Glomerular visceral epithelial cell (primary cell): ENCODE measurements around the gene CTCFL.
"Not testable (repeated sequence)": the region's sequence is repeated elsewhere in the genome, so short reads cannot be mapped to it uniquely, and the experiment has no call there.

Experiments used
- DNase-seq: peaks from one replicate; pipeline ENCODE4 v3.0.0-alpha.2; 2016; ENCODE audit errors: extremely low spot score

CTCFL gene

DNA sequence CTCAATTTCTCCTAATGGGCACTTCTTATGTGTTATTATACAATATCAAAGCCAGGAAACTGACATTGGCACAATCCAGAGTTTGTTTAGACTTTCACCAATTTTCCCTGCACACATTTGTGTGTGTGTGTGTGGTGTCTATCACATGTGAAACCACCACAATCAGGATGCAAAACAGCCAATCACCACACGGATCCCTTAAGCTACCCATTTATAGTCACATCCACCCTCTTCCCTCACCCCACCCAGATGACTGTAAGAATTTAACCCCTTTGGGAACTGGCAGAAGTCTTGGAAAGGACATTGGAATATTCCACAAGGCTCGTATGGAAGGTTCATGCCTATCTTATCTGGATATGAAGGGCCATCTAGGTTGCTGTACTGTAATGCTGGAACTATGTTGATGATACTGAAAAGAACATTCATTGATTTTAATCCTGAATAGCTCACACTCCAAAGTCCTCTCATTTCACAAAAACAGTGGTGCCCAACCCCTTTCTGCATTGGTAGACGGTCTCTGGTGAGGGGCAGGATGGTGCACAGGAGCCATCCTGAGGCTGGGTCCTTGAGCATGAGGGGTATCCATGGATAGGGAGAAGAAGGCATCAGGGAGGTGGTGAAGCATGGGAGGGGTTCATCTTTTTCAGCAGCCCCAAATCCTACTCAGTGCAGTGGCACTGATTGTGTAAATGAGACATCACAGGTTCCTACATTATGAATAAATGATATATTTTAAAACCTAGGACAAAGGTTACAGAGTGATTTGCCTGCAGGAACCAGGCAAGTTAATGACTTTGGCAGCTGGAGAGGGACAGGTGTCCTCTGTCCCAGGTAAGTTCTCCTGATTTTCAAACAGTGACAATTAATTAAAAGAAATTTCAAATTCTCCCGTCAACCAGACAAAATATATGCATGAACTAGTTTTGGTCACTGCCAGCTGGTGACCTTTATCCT, 12.1 kb upstream of the CTCFL start:
- DNase-seq, result no peak

DNA sequence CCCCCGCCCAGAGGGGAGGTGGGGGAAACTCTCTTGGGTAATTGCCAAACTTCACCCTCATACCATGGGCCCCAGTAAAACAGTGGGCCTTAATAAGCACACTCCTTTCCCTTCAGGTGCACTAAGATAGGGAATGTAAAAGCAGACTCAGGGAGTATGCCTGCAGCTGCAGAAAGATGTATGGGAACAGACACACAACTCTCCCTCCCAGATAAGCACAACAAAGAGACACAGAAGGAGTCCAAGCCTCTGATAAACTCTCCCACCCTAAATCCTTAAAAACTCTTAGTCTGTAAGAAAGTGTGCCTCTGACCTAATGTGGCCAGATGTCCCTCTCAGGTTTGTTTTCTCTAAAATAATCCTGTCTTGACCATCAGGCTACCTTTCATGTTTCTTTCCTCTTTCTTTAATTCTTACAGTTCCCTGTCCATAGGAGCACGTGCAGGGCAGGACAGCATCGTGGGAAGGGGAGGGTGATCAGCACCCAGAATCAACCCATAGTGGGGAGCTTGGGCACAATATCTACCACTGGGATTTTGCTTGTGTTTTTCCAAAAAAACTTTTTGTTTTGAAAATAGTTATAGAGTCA, 11.3 kb upstream of the CTCFL start:
- DNase-seq, result no peak

DNA sequence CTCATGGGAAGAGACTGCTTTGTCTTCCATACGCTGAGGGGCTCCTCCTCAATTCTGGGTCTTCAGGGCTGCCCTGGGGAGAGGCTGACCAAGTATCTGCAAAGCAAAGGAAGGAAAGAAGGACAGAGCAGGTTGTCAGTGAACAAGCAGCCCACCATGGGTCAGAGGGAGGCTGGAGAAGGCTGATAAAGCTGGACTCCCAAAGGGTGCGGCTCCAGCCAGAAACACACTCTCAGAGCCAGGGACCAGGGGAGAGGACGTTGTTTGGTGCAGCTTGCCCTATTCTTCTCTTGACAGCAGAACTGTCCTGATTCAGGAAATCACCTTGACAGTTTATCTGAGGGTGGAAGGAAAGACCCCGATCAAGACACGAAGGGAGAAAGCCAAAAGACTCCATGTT, 10.4 kb upstream of the CTCFL start:
- DNase-seq, result no peak

DNA sequence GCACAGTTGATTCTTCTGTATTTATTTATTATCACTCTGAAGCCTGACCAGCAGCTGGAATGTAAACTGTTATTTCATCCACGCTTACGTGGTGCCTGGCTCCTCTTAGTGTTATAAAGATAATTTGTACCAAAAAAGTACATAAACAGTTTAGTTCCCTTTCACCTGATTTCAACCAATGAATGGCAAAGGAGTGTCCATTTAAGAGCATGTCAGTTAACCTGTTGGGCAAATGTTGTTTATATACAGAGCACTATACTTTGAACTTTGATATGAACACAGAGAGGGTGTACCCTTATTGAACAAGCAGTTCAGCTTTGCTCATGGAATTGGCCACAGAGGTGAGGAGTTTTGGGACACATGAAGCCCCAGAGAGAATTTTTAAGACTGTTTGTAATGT, 7.2 kb upstream of the CTCFL start:
- DNase-seq, result no peak

DNA sequence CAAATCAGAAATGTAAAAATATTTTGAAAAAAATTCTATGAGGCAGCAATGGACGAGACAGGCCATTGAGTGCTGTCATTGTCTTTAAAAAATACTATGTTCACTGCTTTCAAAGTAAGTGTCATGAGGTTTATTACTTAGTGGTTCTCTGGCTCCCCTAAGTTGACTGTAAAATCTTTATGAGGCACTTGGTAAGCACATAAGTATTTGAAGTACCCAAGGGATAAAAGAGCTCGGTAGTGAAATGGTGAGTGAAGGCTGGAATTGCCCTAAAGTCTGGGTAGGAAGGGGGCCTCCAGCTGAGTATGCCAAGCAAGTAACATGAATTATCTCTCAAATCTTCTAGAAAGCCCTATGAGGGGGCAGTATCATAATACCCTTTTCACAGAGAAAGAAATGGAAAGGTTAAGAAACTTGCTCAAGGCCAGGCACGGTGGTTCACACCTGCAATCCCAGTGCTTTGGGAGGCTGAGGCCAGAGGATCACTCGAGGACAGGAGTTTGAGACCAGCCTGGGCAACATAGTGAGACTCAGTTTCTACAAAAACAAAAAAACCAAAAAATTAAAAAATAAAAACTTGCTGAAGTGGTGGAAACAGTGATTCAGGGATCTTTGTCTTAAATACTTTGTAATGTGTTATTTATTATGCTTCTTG, 5.5 kb upstream of the CTCFL start:
- no peak for DNase-seq

DNA sequence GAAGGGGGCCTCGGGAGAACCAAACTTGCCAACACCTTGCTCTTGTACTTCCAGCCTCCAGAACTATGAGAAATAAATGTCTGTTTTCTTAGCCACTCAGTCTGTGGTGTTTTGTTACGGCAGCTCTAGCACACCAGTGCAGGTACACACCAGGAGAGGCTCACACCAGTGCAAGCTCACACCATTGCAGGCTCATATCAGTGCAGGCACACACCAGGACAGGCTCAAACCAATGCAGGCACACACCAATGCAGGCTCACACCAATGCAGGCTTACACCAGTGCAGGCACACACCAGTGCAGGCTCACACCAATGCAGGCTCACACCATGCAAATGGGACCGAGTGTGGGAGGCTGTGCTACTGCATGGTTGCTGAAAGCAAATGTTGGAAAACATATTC, 4.9 kb upstream of the CTCFL start:
- no peak for DNase-seq

DNA sequence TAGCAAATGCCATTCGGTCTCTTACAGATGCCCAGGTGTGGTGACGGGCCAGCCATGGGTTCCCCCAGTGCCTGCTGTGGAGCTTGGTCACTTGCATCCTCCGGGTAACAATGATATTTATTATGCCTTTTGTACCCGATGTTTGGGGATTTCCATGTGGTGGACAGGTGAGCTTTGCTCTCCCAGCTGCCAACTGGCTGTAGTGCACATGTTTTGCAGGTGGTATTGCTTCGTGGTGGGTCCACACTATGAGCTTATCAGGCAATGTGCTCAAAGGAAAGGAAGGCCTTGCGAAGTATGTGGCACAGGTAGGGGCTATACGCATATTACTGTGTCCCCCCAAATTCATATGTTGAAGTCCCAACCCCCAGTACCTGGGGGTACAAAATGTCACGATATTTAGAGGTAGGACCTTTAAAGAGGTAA, 4.2 kb upstream of the CTCFL start:
- no peak for DNase-seq

DNA sequence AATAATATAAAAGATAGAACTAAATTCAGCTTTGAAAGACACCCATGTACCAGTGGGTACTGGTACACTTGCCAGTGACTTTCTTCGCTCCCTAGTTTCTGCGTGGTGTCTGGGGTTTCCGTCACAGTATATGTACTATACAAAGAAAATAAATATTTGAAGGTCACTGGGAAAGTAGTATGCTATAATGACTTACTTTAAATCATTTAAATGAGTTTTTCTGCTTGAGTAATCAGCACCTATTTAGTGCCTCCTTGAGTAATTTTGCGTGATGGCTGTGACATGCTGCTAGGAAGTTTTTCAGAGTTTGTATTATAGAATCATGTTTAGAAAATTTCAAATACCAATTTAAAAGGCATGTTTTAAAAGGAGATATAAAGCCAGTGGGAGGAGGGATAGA, 3.2 kb upstream of the CTCFL start:
- no peak for DNase-seq

DNA sequence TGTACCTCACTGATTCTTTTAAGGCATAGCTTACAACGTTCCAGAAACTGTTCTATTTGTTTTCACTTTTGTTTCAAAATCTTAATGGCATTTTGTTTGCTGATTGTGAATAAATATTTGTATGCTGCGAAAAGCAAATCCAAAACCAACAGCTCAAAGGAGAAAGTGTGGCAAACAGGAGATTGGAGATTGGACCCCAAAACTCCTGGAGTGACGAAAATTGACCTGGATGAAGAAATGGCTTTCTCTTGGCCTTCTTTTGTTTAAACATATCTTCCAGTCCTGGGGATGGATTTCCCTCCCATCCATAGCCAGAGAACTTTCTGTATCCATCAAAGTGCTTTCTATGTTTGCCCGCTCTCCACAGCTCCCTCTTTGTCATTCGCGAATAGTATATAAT, 2.8 kb upstream of the CTCFL start:
- no peak for DNase-seq

DNA sequence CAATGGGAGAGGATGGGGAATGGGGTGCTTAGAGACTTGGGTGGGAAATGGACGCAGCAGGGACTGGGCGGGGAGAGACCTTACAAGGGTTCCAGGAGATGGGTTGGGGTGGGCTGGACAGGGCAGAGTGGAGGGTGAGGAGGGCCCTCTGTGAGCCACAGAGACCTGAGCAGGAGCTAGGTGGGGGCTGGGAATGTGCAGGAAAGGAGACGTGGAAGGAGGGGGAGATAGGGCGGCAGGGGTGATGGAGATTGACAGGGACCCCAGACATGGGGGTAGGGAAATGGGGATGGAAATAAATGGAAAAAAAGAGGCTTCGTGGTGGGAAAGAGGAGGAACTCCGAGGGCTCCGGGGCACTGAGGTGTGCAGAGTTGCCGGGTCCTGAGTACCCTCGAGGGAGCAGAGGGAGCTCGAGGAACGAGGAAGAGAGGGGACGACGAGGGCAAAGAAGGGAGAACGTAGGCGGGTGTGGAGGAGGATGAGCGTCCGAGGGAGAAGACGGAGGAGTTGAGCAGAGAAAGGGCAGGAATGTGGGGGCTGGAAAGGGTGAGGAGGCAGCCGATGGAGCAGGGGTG, 2.0 kb upstream of the CTCFL start:
- DNase-seq, result no peak

DNA sequence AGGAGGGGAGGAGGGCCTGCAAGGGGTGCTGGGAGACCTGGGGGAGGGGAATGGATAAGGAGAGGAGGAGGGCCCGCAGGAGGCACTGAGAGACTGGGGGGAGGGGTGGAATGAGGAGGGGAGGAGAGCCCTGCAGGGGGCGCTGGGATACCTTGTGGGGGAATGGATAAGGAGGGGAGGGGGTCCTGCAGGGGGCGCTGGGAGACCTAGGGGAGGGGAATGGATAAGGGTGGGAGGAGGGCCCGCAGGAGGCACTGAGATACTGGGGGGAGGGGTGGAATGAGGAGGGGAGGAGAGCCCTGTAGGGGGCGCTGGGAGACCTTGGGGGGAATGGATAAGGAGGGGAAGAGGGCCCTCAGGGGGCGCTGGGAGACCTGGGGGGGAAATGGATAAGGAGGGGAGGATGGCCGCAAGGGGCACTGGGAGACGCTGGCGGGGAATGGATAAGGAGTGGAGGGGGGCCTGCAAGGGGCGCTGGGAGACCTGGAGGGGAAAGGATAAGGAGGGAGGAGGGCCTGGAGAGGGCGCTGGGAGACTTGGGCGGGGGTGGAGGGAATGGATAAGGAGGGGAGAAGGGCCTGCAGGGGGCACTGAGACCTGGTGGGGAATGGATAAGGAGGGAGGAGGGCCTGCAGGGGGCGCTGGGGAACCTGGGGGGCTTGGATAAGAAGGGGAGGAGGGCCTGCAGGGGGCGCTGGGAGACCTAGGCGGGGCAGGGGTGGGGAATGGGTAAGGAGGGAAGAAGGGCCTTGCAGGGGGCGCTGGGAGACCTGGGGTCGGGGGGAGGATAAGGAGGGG, 1.3 kb upstream of the CTCFL start:
- no peak for DNase-seq

DNA sequence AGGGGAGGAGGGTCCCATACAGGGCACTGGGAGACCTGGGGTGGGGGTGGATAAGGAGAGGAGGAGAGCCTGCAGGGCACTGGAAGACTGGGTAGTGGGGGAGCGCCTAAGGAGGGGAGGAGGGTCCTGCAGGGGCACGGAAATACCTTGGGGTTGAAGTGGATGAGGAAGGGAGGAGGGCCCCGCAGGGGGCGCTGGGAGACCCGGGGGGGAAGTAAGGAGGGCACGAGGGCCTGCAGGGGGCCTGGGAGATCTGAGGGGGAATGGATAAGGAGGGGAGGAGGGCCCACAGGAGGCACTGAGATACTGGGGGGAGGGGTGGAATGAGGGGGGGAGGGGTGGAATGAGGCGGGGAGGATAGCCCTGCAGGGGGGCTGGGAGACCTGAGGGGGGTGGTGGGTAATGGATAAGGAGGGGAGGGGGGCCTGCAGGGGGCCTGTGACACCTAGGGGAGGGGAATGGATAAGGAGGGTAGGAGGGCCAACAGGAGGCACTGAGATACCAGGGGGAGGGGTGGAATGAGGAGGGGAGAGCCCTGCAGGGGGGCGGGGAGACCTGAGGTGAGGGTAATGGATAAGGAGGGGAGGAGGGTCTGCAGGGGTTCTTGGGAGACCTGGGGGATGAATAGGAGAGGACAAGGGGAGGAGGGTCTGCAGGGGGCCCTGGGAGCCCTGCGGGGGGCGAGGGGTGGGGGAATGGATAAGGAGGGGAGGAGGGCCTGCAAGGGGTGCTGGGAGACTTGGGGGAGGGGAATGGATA, 567 bp upstream of the CTCFL start:
- DNase-seq, result no peak

DNA sequence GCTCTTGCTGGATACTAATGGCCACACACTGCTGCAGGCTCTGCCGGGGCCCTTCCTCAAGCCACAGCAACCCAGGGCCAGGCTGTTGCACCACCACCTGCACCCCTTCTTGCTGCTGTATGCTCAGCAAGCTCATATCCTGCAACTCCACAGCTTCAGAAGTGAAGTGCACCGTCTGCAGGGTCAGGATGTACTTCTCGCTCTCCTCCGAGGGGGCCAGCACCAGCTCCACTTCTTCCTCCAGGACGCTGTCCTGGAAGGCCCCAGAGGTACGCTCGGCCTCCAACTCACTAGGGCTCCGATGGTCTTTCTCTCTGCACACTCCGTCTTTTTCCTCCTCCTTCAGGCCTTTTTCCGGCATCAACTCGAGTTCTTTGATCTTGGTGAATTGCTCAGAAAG, 1.2 kb downstream of the CTCFL start:
- no peak for DNase-seq

DNA sequence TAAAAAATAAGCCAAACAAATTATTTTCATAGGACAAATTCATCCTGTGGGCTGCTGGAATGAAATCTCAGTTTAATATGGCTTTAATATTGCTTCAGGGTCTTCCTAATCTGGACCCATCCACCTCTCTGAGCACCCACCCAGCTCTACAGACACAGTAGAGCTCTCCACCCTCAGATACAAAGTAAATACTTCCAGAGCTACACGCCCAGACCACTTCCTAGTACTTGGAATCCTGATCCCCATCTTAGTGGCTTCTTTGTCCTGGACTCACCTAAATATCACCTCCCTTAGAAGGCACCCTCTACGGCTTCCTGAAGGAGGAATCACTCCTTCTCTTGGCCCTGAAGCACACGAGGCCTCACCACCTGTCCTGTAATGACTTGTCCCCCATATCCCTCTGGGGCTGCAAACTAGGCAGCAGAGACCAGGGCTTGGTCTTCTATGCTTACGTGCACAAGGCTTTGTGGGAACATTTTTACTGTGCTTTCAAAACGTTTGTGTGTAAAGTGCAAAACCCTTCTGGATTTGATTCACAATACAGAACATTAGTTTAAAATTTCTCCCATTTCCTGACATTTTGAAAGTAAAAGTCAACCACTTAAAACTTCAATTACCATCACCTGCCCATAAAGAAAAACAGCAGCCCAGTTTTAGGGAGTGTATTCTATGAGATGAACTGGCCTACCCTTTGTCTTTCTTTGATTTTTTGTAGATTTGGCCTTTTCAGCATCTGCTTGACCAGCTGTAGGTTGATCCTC, 2.4 kb downstream of the CTCFL start:
- DNase-seq, result no peak

DNA sequence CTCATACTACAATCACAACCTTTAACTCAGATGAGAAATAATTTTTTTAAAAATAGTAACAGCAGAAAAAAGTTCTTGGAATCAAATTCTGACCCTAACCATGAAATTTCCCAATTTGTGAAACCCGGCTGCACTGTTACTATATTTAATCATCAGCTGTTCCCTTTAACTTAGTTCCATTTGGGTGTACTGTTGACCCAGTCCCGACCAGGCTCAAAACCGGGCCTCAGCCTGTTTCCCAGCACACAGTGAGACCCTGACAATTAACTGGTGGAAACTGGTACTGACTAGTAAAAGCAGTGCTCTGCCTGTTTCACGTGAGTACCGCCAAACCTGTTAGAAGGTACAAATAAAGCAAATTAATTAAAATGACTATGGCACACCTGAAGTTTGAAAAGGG, 7.0 kb downstream of the CTCFL start:
- no peak for DNase-seq

DNA sequence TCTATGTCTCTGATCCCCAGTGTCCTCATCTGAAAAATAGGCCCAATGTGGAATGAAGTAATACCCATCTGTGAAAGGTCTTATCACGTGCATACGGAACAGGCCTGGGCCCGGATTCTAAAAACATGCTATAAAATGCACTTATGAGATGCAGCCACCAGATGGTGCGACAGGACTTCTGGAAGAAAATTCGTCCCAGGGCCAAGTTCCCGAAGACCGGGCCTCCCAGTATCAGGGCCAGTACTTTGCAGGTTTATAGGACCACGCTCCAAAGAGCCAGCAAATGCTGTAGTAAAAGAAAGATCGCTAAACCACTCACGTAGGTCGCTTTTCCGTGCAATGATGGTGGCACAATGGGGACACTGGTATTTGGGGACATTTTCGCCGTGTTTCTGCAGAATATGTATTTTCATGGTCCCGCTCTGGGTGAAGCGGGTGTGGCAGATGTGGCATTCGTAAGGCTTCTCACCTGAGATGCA, 10.6 kb downstream of the CTCFL start:
- peak; percentile 64 for DNase-seq

DNA sequence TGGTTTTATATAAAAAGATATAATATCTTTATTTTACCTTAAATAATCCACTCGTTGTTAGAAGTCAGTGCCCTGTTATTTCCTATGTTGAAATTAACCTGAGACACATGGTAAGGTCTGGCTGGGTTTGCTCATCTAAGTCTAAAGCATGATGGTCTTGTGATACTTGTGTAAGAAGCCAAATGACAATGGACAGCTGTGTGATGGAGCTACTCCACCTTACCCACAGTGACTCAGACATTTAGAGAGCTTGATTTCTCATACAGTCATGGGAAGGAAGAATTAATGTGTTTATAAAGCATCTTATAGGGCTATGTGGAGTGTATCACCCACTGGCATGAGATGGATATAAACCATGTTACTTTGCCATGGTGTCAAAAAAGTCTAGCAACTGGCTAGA, 11.7 kb downstream of the CTCFL start:
- DNase-seq, result no peak

DNA sequence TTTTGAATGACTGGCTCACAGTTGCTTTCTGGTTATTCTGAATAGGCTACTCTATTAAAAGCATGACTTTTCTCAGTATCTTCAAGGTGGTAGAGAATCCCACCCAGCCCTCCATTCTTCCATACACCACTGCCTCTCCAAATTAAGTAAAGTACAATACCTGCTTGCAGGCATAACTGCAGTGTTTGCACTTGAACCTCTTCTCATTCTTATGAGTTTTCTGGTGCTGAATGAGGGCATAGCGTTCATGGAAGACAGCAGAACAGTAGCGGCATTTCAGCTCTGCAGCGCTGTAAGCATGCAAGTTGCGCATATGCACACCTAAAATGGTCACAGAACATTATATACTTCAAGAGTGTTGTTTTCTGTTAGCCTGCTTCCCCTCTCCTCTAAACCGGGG, 12.5 kb downstream of the CTCFL start:
- no peak for DNase-seq

DNA sequence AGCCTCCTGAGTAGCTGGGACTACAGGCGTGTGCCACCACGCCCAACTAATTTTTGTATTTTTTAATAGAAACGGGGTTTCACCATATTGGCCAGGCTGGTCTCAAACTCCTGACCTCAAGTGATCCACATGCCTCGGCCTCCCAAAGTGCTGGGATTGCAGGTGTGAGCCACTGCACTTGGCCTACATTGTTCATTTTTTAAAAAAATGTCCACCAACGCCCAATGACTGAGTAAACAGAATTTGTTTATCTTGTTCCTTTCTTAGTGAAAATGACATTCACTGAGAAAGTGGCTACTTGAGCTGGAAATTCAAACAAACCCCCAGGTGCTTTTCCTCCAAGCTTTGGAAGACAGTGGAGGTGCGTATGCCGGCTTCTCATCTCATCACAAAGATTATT, 13.2 kb downstream of the CTCFL start:
- not testable (repeated sequence) for DNase-seq

DNA sequence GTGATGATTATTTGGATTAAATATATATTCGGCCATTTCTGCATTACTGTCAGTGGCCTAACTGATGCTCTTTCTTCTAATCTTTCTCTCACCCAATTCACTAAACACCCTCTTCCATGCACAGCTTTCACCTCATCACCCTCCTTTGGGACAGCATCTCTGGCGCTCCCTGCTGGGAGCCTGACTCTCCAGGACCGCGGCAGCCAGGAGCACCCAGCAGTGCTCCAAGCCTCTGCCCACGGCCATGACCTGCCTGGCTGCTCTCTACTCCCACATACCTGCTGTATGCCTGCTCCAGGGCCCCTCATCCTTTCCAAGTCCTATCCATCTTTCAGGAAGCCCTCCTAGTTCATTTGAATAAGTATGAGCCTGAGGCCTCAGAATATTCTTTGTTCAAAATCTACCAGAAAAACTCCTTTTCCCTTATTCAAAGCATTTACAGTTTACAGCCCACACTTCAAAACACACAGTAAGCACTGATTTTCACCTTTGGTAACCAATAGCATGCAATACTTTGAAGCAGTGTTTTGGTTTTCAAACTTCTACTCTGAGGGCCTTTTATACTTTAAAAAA, 15.2 kb downstream of the CTCFL start:
- DNase-seq, result peak; percentile 14
